Fibroblast of lung (primary cell): ENCODE measurements around the gene NIPAL1. TPM values are rescaled to one million over a fixed set of nuclear protein-coding genes. Genes with fewer than 3 reads are reported as not detected.
"Not testable (repeated sequence)": the region's sequence is repeated elsewhere in the genome, so short reads cannot be mapped to it uniquely, and the experiment has no call there.

Experiments
- DNase-seq, 2 donors: peaks; one replicate each; pipeline versions ENCODE4 v3.0.0 to v3.0.0-alpha.2; 2010; ENCODE audit warnings: low read depth in 2 of 2
- H2AFZ ChIP-seq: 2 replicates; pipeline ENCODE4 v1.5.1; 2012; ENCODE audit warnings: low read length, control low read depth, inconsistent platforms
- H3K27ac ChIP-seq: 2 replicates; pipeline ENCODE4 v1.5.1; 2011; ENCODE audit warnings: low read length, control low read depth; ENCODE audit not compliant: insufficient read depth
- H3K27me3 ChIP-seq: 2 replicates; pipeline ENCODE4 v1.5.1; 2011; ENCODE audit warnings: mild to moderate bottlenecking, low read length; ENCODE audit not compliant: control insufficient read depth, insufficient read depth
- H3K36me3 ChIP-seq: 2 replicates; pipeline ENCODE4 v1.5.1; 2011; ENCODE audit warnings: low read length; ENCODE audit not compliant: control insufficient read depth, insufficient read depth
- H3K4me1 ChIP-seq: 2 replicates; pipeline ENCODE4 v1.5.1; 2011; ENCODE audit warnings: low read length; ENCODE audit not compliant: control insufficient read depth, insufficient read depth; ENCODE audit errors: extremely low read depth
- H3K4me2 ChIP-seq: 2 replicates; pipeline ENCODE4 v1.5.1; 2011; ENCODE audit warnings: low read length, control low read depth; ENCODE audit not compliant: insufficient read depth; ENCODE audit errors: extremely low read depth
- H3K4me3 ChIP-seq, 4 experiments: fragments of 200-600 bp in 1 of 4; sonication (generic) in 1 of 4; replicated peaks in 1 of 4; 2 replicates each; pipeline ENCODE4 v1.5.1; 2011 to 2016; ENCODE audit warnings: low read length in 4 of 4, low read depth in 3 of 4, mild to moderate bottlenecking in 3 of 4, control low read depth in 2 of 4, inconsistent platforms in 1 of 4, mixed read lengths in 1 of 4; ENCODE audit not compliant: insufficient read depth in 1 of 4; ENCODE audit errors: control extremely low read depth in 1 of 4
- H3K79me2 ChIP-seq: 2 replicates; pipeline ENCODE4 v1.5.1; 2012; ENCODE audit warnings: mild to moderate bottlenecking, low read length, inconsistent platforms; ENCODE audit not compliant: control insufficient read depth, insufficient read depth
- H3K9ac ChIP-seq: 2 replicates; pipeline ENCODE4 v1.5.1; 2011; ENCODE audit warnings: mild to moderate bottlenecking, low read length, control low read depth; ENCODE audit not compliant: insufficient read depth
- H3K9me3 ChIP-seq: 2 replicates; pipeline ENCODE4 v1.5.1; 2012; ENCODE audit warnings: low read depth, low read length; ENCODE audit not compliant: control insufficient read depth, insufficient read depth
- H4K20me1 ChIP-seq: 2 replicates; pipeline ENCODE4 v1.5.1; 2011; ENCODE audit warnings: low read length; ENCODE audit not compliant: control insufficient read depth, insufficient read depth; ENCODE audit errors: extremely low read depth
- EZH2 ChIP-seq: IDR thresholded peaks from 2 replicates; pipeline ENCODE4 v1.5.1; 2012; ENCODE audit warnings: low read length, control low read depth, mild to moderate bottlenecking; ENCODE audit errors: missing control alignments
- polyA plus RNA-seq, 2 donors: library from polyadenylated mRNA; depleted of rRNA in 1 of 2; stranded (reverse) in 1 of 2; unstranded in 1 of 2; fragments of >200 nt; gene quantifications; 2 replicates each; pipeline ENCODE4 v1.2.1, GENCODE V29; 2011 to 2012; ENCODE audit warnings: missing spikeins in 1 of 2
- total RNA-seq: library from RNA; depleted of rRNA; stranded (reverse); fragments of >200 nt; gene quantifications from 2 replicates; pipeline ENCODE4 v1.2.1, GENCODE V29; 2014
- TF ChIP-seq, protein P1 (sequence below), 2 donors: IDR thresholded peaks in 1 of 2; conservative IDR thresholded peaks in 1 of 2; 1 replicate in 1 of 2; 2 replicates in 1 of 2; pipeline ENCODE4 v1.5.1; 2011 to 2012; ENCODE audit warnings: low read length in 2 of 2, control low read depth in 1 of 2, inconsistent platforms in 1 of 2, low read depth in 1 of 2, mild to moderate bottlenecking in 1 of 2

NIPAL1 gene
- total and polyA plus RNA-seq, 2 donors (not counting 1 experiment from before 2014, with no cell fraction given), result under 0.01 to 0.45 TPM

- H3K36me3 ChIP-seq, result no peaks in the 10 kb centered on the region
- DNase-seq, result no peak
- H3K4me1 ChIP-seq, result no peaks in the 10 kb centered on the region
- H3K9me3 ChIP-seq, result no peaks in the 10 kb centered on the region
- no peak overlapping the region for H3K4me2 ChIP-seq
- no peak overlapping the region for H2AFZ ChIP-seq
- H3K27ac ChIP-seq, result no peak overlapping the region
- no peak overlapping the region for H3K9ac ChIP-seq
- no peak for TF ChIP-seq EZH2
- TF ChIP-seq, protein P1, sequence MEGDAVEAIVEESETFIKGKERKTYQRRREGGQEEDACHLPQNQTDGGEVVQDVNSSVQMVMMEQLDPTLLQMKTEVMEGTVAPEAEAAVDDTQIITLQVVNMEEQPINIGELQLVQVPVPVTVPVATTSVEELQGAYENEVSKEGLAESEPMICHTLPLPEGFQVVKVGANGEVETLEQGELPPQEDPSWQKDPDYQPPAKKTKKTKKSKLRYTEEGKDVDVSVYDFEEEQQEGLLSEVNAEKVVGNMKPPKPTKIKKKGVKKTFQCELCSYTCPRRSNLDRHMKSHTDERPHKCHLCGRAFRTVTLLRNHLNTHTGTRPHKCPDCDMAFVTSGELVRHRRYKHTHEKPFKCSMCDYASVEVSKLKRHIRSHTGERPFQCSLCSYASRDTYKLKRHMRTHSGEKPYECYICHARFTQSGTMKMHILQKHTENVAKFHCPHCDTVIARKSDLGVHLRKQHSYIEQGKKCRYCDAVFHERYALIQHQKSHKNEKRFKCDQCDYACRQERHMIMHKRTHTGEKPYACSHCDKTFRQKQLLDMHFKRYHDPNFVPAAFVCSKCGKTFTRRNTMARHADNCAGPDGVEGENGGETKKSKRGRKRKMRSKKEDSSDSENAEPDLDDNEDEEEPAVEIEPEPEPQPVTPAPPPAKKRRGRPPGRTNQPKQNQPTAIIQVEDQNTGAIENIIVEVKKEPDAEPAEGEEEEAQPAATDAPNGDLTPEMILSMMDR (conservative IDR thresholded peaks at IDR 0.05 in 1 of 2, IDR thresholded peaks at IDR 0.05 in 1 of 2; ENCODE audit: low read depth in 1 of 2, low read length in 2 of 2), result no peak
- H4K20me1 ChIP-seq, result no peaks in the 10 kb centered on the region
- H3K4me3 ChIP-seq, result no peak overlapping the region
- no peaks in the 10 kb centered on the region for H3K27me3 ChIP-seq
- no peaks in the 10 kb centered on the region for H3K79me2 ChIP-seq
Measured at GRCh38 chr4:48005781-48006180, 10.8 kb upstream of the NIPAL1 start.

DNA sequence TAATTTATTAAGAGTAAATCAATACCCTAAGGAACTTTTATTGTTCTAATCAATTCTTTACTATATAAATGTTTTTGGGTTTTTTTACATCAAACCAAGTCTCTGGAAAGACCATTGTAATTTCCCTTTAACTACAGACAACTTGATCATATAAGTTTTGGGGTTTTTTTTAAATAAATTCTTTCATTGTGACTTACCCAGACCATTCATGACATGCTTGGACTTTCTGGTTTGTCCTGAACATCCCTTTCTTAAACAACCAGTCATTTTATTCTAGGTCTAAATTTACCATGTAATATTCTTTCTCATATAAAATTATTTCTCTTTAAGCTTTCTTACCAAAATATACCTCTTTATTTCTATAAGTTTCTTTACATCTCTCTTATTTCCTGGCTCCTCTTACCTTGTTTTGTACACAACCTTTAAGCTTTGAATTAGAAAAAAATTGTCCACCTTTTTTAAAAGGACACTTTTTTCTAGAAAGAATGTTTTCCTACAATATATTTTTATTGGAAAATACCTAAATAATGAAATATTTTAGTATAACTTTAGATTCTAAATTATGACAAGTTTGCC is 8.5 kb upstream of the NIPAL1 start:
- Histone ChIP-seq H3K27ac (no peak overlapping the region), H3K27me3 (no peaks in the 10 kb centered on the region), H3K9ac (no peak overlapping the region), H4K20me1 (no peaks in the 10 kb centered on the region), H3K36me3 (no peaks in the 10 kb centered on the region), H3K4me1 (no peaks in the 10 kb centered on the region), H3K79me2 (no peaks in the 10 kb centered on the region), H3K4me3 (no peak overlapping the region), H3K4me2 (no peak overlapping the region), H2AFZ (no peak overlapping the region), H3K9me3 (no peaks in the 10 kb centered on the region)
- no peak for DNase-seq
- TF ChIP-seq EZH2, result no peak
- TF ChIP-seq, protein P1 (conservative IDR thresholded peaks at IDR 0.05 in 1 of 2, IDR thresholded peaks at IDR 0.05 in 1 of 2; ENCODE audit: low read depth in 1 of 2, low read length in 2 of 2), result no peak

DNA sequence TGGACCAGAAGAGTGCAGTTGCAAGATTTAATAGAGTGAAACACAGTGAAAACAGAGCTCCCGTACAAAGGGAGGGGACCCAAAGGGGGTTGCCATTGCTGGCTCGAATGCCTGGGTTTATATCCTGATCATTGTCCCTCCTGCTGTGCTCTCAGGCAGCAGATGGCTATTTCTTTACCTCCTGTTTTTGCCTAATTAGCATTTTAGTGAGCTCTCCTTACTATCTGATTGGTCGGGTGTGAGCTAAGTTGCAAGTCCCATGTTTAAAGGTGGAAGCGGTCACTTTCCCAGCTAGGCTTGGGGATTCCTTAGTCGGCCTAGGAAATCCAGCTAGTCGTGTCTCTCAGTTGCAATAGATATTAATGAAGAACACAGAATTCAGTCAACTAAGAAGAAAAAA is 5.7 kb upstream of the NIPAL1 start:
- H3K36me3 ChIP-seq, H3K9me3 ChIP-seq, H2AFZ ChIP-seq, H3K9ac ChIP-seq, DNase-seq, H3K4me1 ChIP-seq, H3K79me2 ChIP-seq, H3K4me2 ChIP-seq, H4K20me1 ChIP-seq, H3K4me3 ChIP-seq, H3K27ac ChIP-seq, H3K27me3 ChIP-seq: not testable (repeated sequence)
